ENCODE data around the gene VTI1A. TPM values are rescaled to one million over a fixed set of nuclear protein-coding genes. Genes with fewer than 3 reads are reported as not detected.

The VTI1A gene
- total and polyA plus RNA-seq, 2 of the 8 experiments (the other 6 are each of a cell fraction or from before 2014, with no cell fraction given), result 6.0 to 20.0 TPM

- H3K27me3 ChIP-seq (replicated peaks in 1 of 4; ENCODE audit: control insufficient read depth in 3 of 4, extremely low read depth in 1 of 4, insufficient read depth in 3 of 4, low read length in 3 of 4), result no peaks in the 10 kb centered on the region; a peak in 1 of 7 replicates
- H3K23ac ChIP-seq (ENCODE audit: insufficient read length), result no peak overlapping the region
- WGBS, 2 experiments (ENCODE audit: extremely low coverage in 1 of 2, insufficient coverage in 1 of 2, insufficient read length in 1 of 2, insufficient replicate concordance in 2 of 2, low coverage in 1 of 2, low lambda C conversion rate in 2 of 2, missing lambda C conversion rate in 1 of 2), result 89% methylated on average over 6 of the region's 6 CpGs; no CpG with 5 or more reads in 1 of the 2 experiments
- H4K5ac ChIP-seq (ENCODE audit: insufficient read length, low read depth, low read length), result no peak overlapping the region
- ChIA-PET POLR2A (ENCODE audit: partially characterized antibody) (no interaction called here), CTCF (ENCODE audit: partially characterized antibody) (no interaction called here)
- H3K9me3 ChIP-seq (ENCODE audit: insufficient read depth in 2 of 2, low read depth in 1 of 2, low read length in 1 of 2), result peaks cover 18 to 20% of the 10 kb centered on the region in 2 experiments; a peak in 3 of 4 replicates
- no peak overlapping the region for H2AFZ ChIP-seq (ENCODE audit: low read length)
- H3K4me1 ChIP-seq (replicated peaks in 1 of 4; ENCODE audit: control insufficient read depth in 3 of 4, insufficient read depth in 4 of 4, low read length in 3 of 4), result no peaks in the 10 kb centered on the region
- H2BK15ac ChIP-seq (ENCODE audit: low read length), result no peak overlapping the region
- DNase-seq (ENCODE audit: low read depth in 1 of 2, low spot score in 2 of 2) (no peak), FAIRE-seq (no peak)
- no peaks in the 10 kb centered on the region for H3K23me2 ChIP-seq (ENCODE audit: low read depth, low read length)
- H2BK12ac ChIP-seq (ENCODE audit: low read depth, low read length), result no peak overlapping the region
- no peaks in the 10 kb centered on the region for H3K79me1 ChIP-seq (ENCODE audit: low read depth, low read length)
- no peaks in the 10 kb centered on the region for H3K79me2 ChIP-seq (ENCODE audit: control insufficient read depth in 1 of 2, insufficient read depth in 2 of 2, low read length in 2 of 2)
- no peak overlapping the region for H3K4me2 ChIP-seq (ENCODE audit: insufficient read depth in 1 of 2, low read depth in 2 of 2, low read length in 2 of 2)
- H3K36me3 ChIP-seq (ENCODE audit: control insufficient read depth in 2 of 4, insufficient read depth in 4 of 4, low read length in 3 of 4), result peaks cover 0 to 8% (median 0%) of the 10 kb centered on the region in 4 experiments; a peak in 1 of 8 replicates
- no peak overlapping the region for H3K9ac ChIP-seq (replicated peaks in 1 of 4; ENCODE audit: extremely low read depth in 1 of 4, low read depth in 3 of 4, low read length in 3 of 4)
- H2BK20ac ChIP-seq (ENCODE audit: low read length), result no peak overlapping the region
- H3K27ac ChIP-seq (ENCODE audit: low read depth, low read length), result no peak overlapping the region
- H2AK5ac ChIP-seq (ENCODE audit: low read depth, low read length), result no peak overlapping the region
- no peak overlapping the region for H3K56ac ChIP-seq (replicated peaks; ENCODE audit: insufficient read length, low read depth, low read length)
- H3K4ac ChIP-seq (replicated peaks; ENCODE audit: insufficient read length, low read depth, low read length), result no peak overlapping the region
- H2BK120ac ChIP-seq (replicated peaks; ENCODE audit: low read depth, low read length), result no peak overlapping the region
- H4K20me1 ChIP-seq (replicated peaks in 1 of 2; ENCODE audit: control insufficient read depth in 1 of 2, insufficient read depth in 2 of 2, low read length in 2 of 2), result no peaks in the 10 kb centered on the region
- no peak overlapping the region for H2BK5ac ChIP-seq (ENCODE audit: low read depth, low read length)
- H3K4me3 ChIP-seq (ENCODE audit: extremely low read depth in 1 of 4, insufficient read depth in 2 of 4, low read depth in 3 of 4, low read length in 4 of 4), result no peak overlapping the region
- no peak overlapping the region for H4K8ac ChIP-seq (ENCODE audit: extremely low read depth, insufficient read depth, low read length)
- no peak for TF ChIP-seq FOSL1 (IDR thresholded peaks at IDR 0.05; ENCODE audit: insufficient read depth, low read depth, low read length)
- TF ChIP-seq KDM1A (IDR thresholded peaks at IDR 0.05; ENCODE audit: borderline replicate concordance, low read length), result no peak
- TF ChIP-seq ASH2L (IDR thresholded peaks at IDR 0.05; ENCODE audit: low read length), result no peak
- no peak for TF ChIP-seq MAFK (IDR thresholded peaks at IDR 0.05; ENCODE audit: low read depth, low read length)
- TF ChIP-seq NRF1 (IDR thresholded peaks at IDR 0.05; ENCODE audit: low read depth, low read length), result no peak
- no peak for TF ChIP-seq SUZ12 (IDR thresholded peaks at IDR 0.05; ENCODE audit: low read length)
- TF ChIP-seq YY1 (IDR thresholded peaks at IDR 0.05; ENCODE audit: low read depth, low read length), result no peak
- TF ChIP-seq KDM4A (IDR thresholded peaks at IDR 0.05; ENCODE audit: low read depth, low read length, severe bottlenecking), result no peak
- TF ChIP-seq ZNF274 (IDR thresholded peaks at IDR 0.05; ENCODE audit: borderline replicate concordance, extremely low read depth, low read length), result no peak
- TF ChIP-seq RBBP5 (IDR thresholded peaks at IDR 0.05; ENCODE audit: borderline replicate concordance, low read depth, low read length), result no peak
- no peak for TF ChIP-seq TAF7 (optimal IDR thresholded peaks at IDR 0.05; ENCODE audit: borderline replicate concordance, low read depth, low read length)
- TF ChIP-seq GABPA (IDR thresholded peaks at IDR 0.05; ENCODE audit: borderline replicate concordance, insufficient read depth, low read length), result no peak
- no peak for TF ChIP-seq PHF8 (conservative IDR thresholded peaks at IDR 0.05; ENCODE audit: low read depth, low read length)
- no peak overlapping the region for H3K18ac ChIP-seq (ENCODE audit: extremely low read depth, low read length)
- no peak overlapping the region for H4K91ac ChIP-seq (replicated peaks; ENCODE audit: insufficient read length, low read length)
- H3K14ac ChIP-seq (ENCODE audit: insufficient read length), result no peak overlapping the region
Measured at GRCh38 chr10:112849546-112849945, 402.5 kb downstream of the VTI1A start.
